Activated CD8-positive, alpha-beta T cell treated with anti-CD3 and anti-CD28 coated beads for 36 hours (primary cell): ENCODE results near the gene CORO7. TPM values are rescaled to one million over a fixed set of nuclear protein-coding genes. Genes with fewer than 3 reads are reported as not detected.

Experiments
- ATAC-seq: fragments of 200-7000 bp; cut with Tn5 transposase; one replicate; pipeline ENCODE4 v1.10.0; 2021; ENCODE audit warnings: mild to moderate bottlenecking, moderate library complexity
- CTCF ChIA-PET: fragments of 350-600 bp; sonication (Branson Sonifier 250); formaldehyde crosslinking; loops from one replicate; lab custom pipeline; 2021; ENCODE audit warnings: antibody characterized with exemption; lab: Charles Lee
- POLR2A ChIA-PET: fragments of 350-600 bp; sonication (Branson Sonifier 250); formaldehyde crosslinking; loops from one replicate; lab custom pipeline; 2021; ENCODE audit warnings: antibody characterized with exemption; lab: Charles Lee
- DNase-seq: peaks from one replicate; pipeline ENCODE4 v3.0.0-alpha.2; 2020
- H3K27ac Mint-ChIP-seq: one replicate; pipeline ENCODE4 v1.8.0; 2021; ENCODE audit warnings: mild to moderate bottlenecking, mixed read lengths
- H3K27me3 Mint-ChIP-seq: one replicate; pipeline ENCODE4 v1.8.0; 2021; ENCODE audit warnings: mixed read lengths
- H3K36me3 Mint-ChIP-seq: one replicate; pipeline ENCODE4 v1.8.0; 2021; ENCODE audit warnings: low read depth, mixed read lengths
- H3K4me1 Mint-ChIP-seq: one replicate; pipeline ENCODE4 v1.8.0; 2021; ENCODE audit warnings: low read depth, mixed read lengths
- H3K4me3 Mint-ChIP-seq: one replicate; pipeline ENCODE4 v1.8.0; 2021; ENCODE audit warnings: mild to moderate bottlenecking, moderate library complexity, mixed read lengths
- H3K9me3 Mint-ChIP-seq: one replicate; pipeline ENCODE4 v1.8.0; 2021; ENCODE audit warnings: mixed read lengths
- CTCF ChIP-seq: fragments of 200-600 bp; IDR thresholded peaks from one replicate; pipeline ENCODE4 v1.8.0; 2022; ENCODE audit warnings: antibody characterized with exemption, mild to moderate bottlenecking
- intact Hi-C: fragments of 100-400 bp; cut with micrococcal nuclease; formaldehyde crosslinking; loops from one replicate; pipeline ENCODE4 v1.10.0; 2022
- total RNA-seq, 2 experiments: library from RNA; stranded (reverse); gene quantifications; one replicate each; pipeline ENCODE4 v1.2.3, GENCODE V29; 2021

The CORO7 gene
- total RNA-seq, 2 experiments from 2014 or later, result 73.3 to 76.6 TPM

GRCh38 chr16:4409081-4409932 is 7.1 kb downstream of the CORO7 start:
- ChIA-PET CTCF (interaction anchor here (0.7 to 2.1 kb wide), 4 partner anchors 16 to 155 kb away, joined by 3 to 8 read pairs (median 4); no protein-coding TSS in a partner anchor), POLR2A (interaction anchor here (0.7 to 1.6 kb wide), 4 partner anchors 14 to 38 kb away, joined by 3 to 6 read pairs (median 3); partner anchors contain the start of gene VASN)
- Mint-ChIP-seq H3K27ac (no peak overlapping the region), H3K9me3 (no peaks in the 10 kb centered on the region), H3K4me1 (peaks cover 21% of the 10 kb centered on the region), H3K36me3 (peaks cover 20% of the 10 kb centered on the region), H3K4me3 (no peak overlapping the region), H3K27me3 (no peaks in the 10 kb centered on the region)
- intact Hi-C loops, result no loop called here
- TF ChIP-seq CTCF, result no peak
- DNase-seq (peak; percentile 24), ATAC-seq (no peak)

GRCh38 chr16:4408323-4408690 is 8.1 kb downstream of the CORO7 start:
- ATAC-seq, result no peak
- H3K4me3 Mint-ChIP-seq, result no peak overlapping the region
- ChIA-PET CTCF (no interaction called here), POLR2A (no interaction called here)
- intact Hi-C loops, result no loop called here
- no peaks in the 10 kb centered on the region for H3K27me3 Mint-ChIP-seq
- TF ChIP-seq CTCF, result no peak
- peaks cover 17% of the 10 kb centered on the region for H3K4me1 Mint-ChIP-seq
- DNase-seq, result no peak
- H3K27ac Mint-ChIP-seq, result no peak overlapping the region
- H3K9me3 Mint-ChIP-seq, result no peaks in the 10 kb centered on the region
- peaks cover 24% of the 10 kb centered on the region for H3K36me3 Mint-ChIP-seq

GRCh38 chr16:4407543-4408322 is 8.7 kb downstream of the CORO7 start:
- Mint-ChIP-seq H3K36me3 (peaks cover 26% of the 10 kb centered on the region), H3K4me3 (no peak overlapping the region), H3K27me3 (no peaks in the 10 kb centered on the region), H3K27ac (no peak overlapping the region), H3K9me3 (no peaks in the 10 kb centered on the region), H3K4me1 (peaks cover 12% of the 10 kb centered on the region)
- POLR2A ChIA-PET, result no interaction called here
- no peak for TF ChIP-seq CTCF
- DNase-seq, result no peak
- ATAC-seq, result no peak
- intact Hi-C loops, result no loop called here
- CTCF ChIA-PET, result no interaction called here

GRCh38 chr16:4404967-4405696 is 11.3 kb downstream of the CORO7 start:
- ATAC-seq (no peak), DNase-seq (no peak)
- Mint-ChIP-seq H3K27ac (no peak overlapping the region), H3K36me3 (peaks cover 15% of the 10 kb centered on the region), H3K9me3 (no peaks in the 10 kb centered on the region), H3K4me1 (no peaks in the 10 kb centered on the region), H3K27me3 (no peaks in the 10 kb centered on the region), H3K4me3 (no peak overlapping the region)
- intact Hi-C loops, result no loop called here
- ChIA-PET CTCF (interaction anchor here (1.1 to 6.5 kb wide), 8 partner anchors 10 to 398 kb away, joined by 3 to 87 read pairs (median 8); partner anchors contain the start of genes CORO7, ROGDI and TFAP4), POLR2A (interaction anchor here (0.7 to 2.3 kb wide), 7 partner anchors 15 to 64 kb away, joined by 3 to 10 read pairs (median 4); partner anchors contain the start of gene PAM16)
- TF ChIP-seq CTCF, result peak; percentile 4
